COR-L47 (cell line): ENCODE measurements around the gene NUP210L.
A peak's percentile ranks its signal among the peaks of the same experiment; 100 is the strongest.
"Not testable (repeated sequence)": the region's sequence is repeated elsewhere in the genome, so short reads cannot be mapped to it uniquely, and the experiment has no call there.

ENCODE experiments used
- DNase-seq: peaks from one replicate; lab custom pipeline; 2025; lab: John Stamatoyannopoulos, UW

NUP210L gene

DNA sequence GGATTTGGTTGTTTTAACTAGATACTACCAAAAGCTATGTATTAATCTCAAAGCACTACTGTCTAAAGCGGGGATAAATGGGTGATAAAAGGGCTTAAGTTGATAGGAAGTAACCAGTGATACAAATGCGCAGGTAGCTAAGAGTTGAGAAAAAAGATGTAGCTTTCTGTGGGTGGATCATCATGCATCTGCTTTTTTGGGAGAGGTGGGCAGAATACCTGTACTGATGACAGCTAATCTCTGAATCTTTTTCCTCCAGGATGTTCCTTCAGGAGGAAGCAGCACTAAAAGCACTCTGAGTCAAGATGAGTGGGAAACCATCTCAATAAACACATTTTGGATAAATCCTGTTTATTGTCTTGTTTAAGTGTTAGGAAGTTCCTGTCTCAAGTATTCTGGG lies 163.1 kb downstream of the NUP210L start:
- DNase-seq, result no peak

DNA sequence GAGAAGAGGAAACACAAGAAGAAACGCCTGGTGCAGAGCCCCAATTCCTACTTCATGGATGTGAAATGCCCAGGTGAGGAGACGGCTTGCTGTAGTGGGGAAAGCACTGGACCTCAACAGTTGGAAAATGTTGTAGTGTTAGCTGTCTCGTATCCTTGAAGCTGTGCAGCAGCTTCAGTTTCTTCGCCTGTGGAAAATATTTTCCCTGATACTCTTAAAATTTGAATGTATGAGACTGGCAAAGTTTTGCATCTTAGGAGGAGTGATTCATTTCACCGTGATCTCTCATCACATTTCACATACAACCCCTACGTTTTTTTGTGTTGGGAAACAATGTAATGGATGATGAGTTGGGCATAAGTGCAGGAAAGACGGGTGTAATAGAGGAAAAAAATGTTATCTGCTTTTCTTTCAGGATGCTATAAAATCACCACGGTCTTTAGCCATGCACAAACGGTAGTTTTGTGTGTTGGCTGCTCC lies 163.7 kb downstream of the NUP210L start:
- no peak for DNase-seq

DNA sequence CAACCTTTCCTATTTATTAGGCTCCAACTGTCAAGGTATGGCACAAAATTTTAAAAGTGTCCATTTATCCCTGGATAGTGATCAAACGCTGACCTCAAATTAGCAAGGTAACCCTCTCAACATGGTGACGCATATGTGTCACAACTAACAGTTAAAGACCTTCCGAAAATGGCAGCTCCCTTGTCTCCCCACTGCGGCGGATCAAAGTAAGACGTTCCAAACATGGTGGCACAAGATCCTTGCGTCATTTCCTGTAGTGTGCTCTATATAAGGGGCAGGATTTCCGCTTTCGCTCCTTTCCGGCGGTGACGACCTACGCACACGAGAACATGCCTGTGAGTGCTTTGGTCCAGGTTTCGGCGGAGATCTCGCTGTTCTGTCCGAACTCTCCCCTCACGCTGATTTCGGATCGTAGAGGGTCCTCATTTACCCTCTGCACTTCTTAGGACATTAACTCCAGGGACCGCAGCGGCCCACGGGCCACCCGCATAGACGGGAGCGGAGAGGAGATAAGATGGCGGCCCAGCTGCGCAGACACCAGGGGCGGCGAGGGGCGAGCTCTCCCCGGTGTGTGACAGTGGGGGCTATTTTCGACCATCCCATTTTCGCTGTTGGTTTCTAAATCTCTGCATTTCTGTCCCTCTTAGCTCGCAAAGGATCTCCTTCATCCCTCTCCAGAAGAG lies 164.3 kb downstream of the NUP210L start, which contains the start of gene RPS27:
Gene RPS27, plus strand, starts transcription at position 295 of the 683 bp plus-strand sequence. Its CDS starts 35 bp downstream, at position 330.
- DNase-seq, result peak; percentile 95

DNA sequence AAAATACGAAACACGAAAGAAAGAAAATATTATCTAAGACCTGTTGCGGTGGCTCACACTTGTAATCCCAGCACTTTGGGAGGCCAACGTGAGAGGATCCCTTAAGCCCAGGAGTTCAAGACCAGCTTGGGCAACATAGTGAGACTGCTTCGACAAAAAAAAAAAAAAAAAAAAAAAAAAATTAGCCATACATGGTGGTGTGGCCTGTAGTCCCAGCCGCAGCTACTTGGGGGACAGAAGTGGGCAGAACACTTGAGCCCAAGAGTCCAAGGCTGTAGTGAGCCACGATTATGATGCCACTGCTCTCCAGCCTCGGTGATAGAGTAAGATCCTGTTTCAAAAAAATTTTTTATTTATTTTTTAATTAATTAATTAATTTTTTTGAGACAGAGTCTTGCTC lies 167.3 kb downstream of the NUP210L start:
- no peak for DNase-seq

DNA sequence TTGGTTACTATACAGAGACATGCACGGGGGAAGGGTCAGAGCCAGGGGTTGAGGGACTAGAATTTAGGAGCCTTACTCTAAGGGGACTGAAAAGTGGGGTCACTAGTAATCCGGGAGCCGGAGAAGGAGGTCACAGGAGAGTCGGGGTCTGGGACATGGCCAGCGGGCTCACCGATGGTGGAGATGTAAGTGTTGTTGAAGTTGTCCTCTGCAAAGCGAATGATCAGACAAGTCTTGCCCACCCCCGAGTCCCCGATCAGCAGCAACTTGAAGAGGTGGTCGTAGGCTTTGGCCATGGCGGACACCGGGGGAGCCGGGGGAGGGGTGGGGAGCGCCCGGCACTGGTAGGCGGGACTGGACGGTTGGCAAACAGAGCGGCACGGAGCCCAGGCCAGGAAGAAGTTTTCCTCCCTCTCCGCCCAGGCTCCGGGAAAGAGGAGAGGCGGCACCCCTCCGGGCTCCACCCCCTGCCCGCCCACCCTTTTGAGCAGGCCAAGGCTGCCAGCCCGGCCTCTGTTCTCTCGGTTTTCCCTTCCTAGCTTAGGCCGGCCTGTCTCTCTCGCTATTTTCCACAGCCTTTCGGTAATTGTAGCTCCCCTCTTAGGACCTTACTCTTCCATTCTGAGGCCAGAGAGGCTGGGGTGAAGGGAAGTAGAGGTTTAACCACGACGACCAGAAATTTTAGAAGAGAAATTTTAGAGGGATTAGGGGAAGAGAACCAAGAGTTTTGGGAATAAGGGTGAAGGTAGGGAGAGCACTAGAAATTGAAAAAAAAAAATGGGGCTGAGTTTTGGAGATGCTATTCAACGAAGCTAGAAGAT lies 168.7 kb downstream of the NUP210L start, which contains the start of gene RAB13:
Gene RAB13, minus strand, starts transcription at position 399 of the 821 bp plus-strand sequence. Its CDS starts 103 bp downstream, at position 296.
- peak; percentile 65 for DNase-seq

DNA sequence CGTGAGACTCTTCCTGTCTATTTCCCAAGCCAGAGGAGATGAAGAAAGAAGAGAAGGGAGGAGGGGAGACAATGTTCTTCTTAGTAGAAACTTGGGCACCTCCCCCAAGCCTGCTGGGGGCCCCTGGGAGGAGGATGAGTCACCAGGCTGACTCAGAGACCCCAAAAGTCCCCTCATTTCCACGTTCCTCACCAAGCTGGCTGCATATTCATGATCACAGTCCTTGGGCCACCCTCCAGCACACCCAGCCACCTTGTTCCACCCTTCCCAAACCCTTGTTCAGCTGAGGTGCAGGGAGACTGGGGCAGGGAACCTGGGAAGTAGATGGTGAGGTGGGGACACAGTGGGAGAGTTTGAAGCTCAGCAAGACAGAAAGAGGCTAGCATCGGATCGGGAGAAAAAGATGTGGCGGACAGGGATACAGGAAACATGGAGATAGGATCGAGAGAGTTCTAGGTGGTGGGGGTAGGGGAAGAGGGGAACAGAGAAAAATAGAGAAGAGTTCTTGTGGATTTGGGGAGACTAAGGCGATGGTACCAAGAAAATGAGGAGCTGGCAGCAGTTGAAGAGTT lies 169.4 kb downstream of the NUP210L start:
- DNase-seq, result no peak

DNA sequence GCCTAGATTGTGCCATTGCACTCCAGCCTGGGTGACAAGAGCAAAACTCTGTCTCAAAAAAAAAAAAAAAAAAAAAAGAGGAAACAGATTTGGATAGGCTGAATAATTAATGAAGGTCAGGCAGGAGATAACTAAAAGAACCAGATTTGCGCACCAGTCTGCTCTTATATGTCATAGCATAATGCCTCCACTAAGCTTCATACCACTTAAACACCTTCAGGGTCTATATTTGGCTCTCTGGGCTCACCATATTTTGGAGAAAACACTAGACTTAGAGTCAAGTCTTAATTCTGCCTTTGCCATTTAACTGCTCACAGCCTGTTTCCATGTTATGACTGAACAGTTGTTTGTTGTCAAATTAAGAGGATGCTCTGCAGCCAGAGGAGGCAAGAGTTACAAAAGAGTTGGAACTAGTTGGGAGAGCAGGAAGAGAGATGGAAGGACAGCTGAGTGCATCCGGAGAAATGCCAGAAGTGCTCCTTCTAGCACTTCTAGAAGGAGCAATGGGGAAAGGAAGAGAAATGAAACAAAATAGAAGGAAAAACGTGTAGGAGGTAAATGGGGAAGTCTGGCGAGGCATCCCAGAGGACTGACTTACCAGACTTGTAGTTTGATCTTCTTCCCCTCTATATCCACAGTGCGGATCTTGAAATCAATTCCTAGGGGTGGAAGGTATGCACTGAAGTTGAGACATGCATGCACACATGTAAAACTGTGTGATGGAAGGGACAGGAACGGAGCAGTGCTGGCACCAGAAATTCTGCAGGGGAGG lies 170.6 kb downstream of the NUP210L start:
- DNase-seq, result peak; percentile 3

DNA sequence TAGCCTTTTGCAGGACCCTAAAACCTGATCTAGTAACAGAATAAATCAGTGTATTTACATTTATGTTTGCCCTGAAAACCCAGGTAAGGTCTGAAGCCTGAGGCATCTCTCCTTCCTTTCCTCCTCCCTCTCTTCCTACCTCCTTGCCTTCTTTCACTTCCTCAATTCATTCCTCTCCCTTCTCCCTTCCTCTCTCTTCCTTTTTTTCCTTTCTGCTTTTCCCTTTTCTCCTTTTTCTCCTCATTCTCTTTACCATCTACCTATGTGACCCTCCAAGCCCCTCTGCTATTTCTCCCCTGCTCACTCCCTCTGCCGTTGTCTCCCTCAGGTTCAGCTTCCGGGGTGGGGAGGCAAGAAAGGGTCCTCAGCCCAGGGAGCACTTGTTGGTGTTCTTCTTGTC lies 173.1 kb downstream of the NUP210L start:
- DNase-seq, result not testable (repeated sequence)

DNA sequence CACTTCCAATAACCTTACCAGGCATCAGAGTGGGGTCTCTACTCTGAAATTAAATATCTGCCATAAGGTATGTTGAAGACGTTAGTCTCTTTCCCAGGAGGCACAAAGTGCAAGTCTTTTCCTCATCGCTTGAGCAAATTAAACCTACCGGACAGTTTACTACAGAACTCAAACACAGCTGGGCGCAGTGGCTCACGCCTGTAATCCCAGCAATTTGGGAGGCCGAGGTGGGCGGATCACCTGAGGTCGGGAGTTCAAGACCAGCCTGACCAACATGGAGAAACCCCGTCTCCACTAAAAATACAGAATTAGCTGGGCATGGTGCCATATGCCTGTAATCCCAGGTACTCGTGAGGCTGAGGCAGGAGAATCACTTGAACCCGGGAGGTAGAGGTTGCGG lies 175.8 kb downstream of the NUP210L start:
- DNase-seq, result not testable (repeated sequence)

DNA sequence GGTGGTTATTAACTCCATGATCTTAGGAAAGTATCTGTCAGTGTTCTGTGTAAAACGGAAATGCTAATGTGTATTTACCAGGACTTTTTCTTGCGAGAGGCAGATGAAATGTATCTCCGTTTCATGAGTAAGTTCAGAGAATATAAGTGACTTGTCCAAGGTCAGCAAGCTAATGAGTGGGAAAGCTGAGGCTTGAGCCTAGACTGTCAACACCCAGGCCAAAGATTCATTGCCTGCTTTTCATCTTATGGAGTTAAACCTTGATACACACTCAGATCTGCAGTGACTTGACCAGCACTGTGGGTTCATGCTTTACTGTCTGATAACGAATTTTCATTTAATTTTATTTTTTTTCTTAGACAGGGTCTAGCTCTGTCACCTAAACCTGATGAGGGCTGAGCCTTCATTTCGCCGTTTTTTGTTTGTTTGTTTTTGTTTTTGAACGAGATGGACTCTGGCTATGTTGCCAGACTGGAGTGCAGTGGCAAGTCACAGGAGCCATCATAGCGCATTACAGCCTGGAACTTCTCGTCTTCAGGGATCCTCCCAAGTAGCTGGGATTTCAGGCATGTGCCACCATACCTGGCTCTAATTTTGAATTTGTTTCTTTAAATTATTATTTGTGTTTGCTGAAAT lies 176.5 kb downstream of the NUP210L start:
- no peak for DNase-seq

DNA sequence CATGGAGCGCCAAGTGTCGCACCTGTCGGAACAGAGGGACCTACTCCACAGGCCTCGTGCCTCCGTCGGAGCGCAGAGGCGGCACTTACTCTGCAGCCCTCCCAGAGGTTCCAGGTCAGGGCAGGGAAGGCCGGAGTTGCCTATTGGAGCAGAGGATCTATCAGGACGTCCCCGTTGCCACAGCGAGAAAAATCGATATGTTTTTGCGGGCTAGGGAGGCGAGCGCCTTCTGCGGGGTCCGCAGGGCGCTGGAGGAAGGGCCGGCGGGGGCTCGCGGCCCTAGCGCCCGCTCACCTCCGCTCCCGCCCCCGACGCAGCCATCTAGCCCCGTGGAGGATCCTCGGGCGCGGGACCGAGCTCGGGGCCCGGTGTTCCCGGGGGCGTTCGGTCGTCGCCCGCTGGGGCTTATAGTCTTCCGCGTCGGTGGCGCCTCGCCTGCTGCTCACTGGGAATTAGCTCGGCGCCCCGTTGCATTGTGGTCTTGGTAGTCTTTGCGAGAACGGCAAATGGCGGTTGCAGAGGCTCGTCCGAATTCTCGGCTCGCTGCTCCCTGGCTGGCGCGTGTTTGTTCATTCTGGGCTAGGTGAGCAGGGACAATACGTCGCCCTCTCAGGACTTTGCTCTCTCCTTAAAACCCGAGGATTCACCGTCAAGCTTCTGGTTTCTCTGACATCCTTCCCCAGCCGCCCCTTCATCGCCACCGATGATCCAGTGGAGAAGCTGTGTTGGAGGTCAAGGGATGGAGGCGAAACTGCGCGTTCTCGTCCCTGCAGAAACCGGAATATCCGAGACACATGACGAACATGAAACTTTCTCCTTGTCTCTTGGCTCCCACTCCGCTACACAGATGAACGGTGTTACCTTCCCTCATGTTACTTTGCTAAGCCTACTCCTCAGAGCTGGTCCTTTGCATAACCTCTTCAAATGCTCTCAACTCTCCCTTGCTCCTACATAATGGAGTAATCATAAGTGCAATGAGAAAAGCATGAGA lies 177.3 kb downstream of the NUP210L start, which contains the start of gene JTB:
Gene JTB, minus strand, starts transcription at position 425 of the 991 bp plus-strand sequence. Its CDS starts 422 bp downstream, at position 3.
- DNase-seq, result peak; percentile 80

DNA sequence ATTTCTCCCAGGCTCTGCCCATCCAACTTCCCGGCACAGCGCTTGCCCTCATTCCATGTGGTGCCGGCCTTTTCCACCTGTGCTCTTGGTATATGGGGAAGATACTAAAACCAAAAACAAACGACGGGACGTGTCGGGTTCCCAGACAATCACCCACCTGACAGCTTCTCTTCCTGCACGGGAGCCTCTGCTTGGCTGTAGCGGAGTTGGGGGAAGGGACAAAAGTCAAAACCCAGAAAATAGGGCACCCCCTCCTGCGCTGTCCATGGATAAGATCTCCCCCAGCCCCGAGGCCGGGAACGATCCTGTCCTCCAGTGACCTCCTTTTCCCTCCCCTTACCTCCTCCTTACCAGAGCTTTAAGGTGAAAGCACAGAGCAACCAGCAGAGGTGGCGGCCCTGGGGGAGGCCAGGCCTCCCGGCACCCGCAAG lies 178.0 kb downstream of the NUP210L start:
- DNase-seq, result no peak

DNA sequence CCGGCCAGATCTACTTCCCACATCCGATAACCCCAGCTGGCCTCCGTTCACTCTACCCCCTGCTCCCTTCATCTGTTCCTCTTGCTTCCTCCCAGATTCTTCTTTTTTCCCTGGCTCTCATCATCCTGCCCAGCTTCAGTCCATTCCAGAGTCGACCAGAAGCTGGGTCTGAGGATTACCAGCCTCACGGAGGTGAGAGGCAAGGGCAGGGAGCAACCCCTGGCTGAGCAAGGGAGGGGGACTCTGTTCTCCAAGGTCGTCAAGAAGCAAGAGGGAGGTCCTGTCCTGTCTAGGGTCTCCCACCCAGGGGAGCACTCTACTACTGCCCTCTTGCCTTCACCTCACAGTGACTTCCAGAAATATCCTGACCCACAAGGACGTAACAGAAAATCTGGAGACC lies 181.3 kb downstream of the NUP210L start:
- DNase-seq, result no peak

DNA sequence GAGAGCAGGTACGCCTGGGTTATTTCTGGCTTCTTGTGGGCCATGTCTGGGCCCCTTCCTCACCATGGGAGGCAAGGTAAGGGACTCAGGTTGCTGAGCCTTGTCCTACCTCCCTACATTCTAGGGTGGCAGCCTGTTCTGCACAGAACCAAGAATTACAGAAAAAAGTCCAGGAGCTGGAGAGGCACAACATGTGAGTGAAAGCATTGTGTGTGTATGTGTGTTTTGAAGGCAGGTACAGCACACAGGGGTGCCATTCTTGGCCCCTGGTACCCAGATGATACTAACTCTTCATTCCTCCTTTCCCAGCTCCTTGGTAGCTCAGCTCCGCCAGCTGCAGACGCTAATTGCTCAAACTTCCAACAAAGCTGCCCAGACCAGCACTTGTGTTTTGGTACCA lies 181.8 kb downstream of the NUP210L start:
- no peak for DNase-seq

DNA sequence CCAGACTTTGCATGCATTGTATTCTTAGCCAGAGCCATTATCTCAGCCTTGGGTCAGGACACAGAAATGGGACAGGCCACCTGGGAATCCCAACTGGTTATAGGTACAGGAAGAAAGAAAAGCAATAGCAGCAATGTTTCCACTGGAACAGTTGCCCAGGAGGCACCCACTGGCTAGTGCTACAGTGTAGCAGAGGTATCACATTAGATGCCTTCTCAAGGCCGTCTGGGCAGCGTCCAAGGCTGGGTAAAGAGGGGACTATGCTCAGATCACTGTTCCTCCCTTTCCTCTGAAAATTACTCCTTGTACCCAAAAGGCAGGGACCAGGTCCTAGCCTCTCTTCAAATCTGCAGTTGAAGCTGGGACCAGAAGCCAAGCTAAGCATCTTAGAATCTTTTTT lies 184.5 kb downstream of the NUP210L start:
- no peak for DNase-seq

DNA sequence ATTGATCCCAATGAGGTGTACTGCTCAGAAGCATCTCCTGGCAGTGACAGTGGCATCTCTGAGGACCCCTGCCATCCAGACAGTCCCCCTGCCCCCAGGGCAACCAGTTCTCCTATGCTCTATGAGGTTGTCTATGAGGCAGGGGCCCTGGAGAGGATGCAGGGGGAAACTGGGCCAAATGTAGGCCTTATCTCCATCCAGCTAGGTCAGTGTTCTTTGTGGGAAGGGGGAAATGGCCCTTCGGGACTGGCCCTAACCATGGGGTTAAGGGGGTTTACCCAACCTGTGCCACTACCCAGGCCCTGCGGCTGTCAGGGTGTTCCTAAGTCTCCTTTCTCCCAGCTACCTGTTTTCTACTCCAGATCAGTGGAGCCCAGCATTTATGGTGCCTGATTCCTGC lies 185.9 kb downstream of the NUP210L start:
- DNase-seq, result no peak

DNA sequence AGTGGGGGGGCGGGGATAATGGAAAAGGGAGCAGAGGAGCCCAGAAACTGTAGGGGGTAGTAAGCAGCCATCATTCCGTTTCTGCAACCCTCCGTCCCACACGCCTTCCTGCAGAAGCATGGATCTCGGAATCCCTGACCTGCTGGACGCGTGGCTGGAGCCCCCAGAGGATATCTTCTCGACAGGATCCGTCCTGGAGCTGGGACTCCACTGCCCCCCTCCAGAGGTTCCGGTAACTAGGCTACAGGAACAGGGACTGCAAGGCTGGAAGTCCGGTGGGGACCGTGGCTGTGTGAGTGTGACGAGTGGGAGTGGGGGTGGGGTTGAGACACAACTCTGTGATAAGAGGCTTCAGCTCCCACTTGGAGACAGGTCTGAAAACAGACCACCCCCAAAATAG lies 186.5 kb downstream of the NUP210L start:
- peak; percentile 31 for DNase-seq

DNA sequence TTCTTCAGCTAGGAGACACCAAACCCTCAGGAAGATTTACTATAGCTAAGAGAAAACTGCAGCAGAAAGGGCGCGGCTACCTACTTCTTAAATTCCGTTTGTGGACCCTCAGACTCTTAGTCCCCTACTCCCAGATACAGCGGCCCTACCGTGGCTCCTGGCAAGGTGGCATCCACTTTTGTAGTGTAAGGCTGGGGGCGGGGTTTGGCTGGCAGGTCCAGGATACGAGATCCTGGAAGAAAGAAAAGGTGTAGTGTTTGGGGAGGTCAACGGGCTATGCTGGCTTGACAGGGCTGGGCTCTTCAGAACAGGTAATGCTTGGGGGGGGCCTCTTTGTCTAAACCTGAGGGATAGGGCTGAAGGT lies 186.9 kb downstream of the NUP210L start:
- peak; percentile 63 for DNase-seq

DNA sequence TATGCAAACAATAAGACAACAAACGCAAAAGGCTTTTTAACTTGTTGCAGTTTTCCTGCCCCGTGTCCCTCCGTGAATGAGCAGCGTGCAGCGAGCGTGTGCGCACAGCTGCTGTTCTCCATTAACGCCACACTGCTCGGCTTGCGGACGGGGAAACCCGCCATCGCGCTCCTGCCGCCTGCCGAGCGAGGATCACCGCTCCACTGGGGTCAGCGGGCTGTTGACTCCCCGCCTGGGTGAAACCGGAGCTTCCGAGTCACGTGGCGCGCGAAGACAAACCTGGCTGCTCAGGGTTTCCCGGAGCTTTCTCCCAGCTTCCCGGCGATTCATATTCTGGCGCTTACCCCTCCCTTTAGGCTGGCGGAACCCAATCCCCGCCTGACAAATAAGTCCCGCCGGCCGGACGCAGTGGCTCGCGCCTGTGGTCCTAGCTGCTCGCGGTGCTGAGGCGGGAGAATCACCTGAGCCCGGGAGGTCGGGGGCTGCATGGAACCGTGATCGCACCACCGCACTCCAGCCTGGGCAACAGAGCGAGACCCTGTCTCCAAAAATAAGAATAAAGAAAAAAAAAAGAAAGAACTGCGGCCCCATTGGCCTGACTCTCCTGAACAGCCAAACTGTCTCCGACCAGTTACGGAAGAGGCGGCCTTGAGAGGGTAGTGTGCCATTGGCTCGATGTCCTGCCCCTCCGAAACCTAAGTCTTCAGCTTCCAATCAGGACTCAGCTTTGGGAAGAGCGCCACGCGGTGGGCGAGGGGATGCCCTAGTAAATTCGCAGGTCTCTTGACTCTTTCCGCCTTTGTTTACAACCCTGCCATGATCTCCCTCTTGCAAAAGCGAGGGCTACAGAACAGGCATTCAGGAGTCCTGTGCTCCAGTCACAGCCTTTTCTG lies 187.5 kb downstream of the NUP210L start, which contains the start of gene CREB3L4:
Gene CREB3L4, plus strand, starts transcription at position 796 of the 893 bp plus-strand sequence. CDS start 624 bp downstream, outside the sequence.
- peak; percentile 97 for DNase-seq
